Activated T-cell treated with anti-CD3 and anti-CD28 coated beads for 24 hours (primary cell): ENCODE data around the gene MYCN.
"Not testable (repeated sequence)": the region's sequence is repeated elsewhere in the genome, so short reads cannot be mapped to it uniquely, and the experiment has no call there.

ENCODE experiments used
- DNase-seq: peaks from one replicate; pipeline ENCODE4 v3.0.0-alpha.2; 2020; ENCODE audit warnings: low read depth

Gene MYCN

GRCh38 chr2:15943378-15944280, 3.3 kb downstream of the MYCN start:
- DNase-seq: no peak

- DNase-seq: no peak
Observed at GRCh38 chr2:15944325-15945017, 4.1 kb downstream of the MYCN start.

GRCh38 chr2:15945909-15946705, 5.8 kb downstream of the MYCN start:
- DNase-seq: no peak

GRCh38 chr2:15946983-15947382, 6.6 kb downstream of the MYCN start:
- no peak for DNase-seq

GRCh38 chr2:15947431-15947830, 7.1 kb downstream of the MYCN start:
- no peak for DNase-seq

GRCh38 chr2:15948704-15948957, 8.3 kb downstream of the MYCN start:
- no peak for DNase-seq

- no peak for DNase-seq
Observed at GRCh38 chr2:15949126-15949525, 8.8 kb downstream of the MYCN start.

- no peak for DNase-seq
Observed at GRCh38 chr2:15949551-15949950, 9.2 kb downstream of the MYCN start.

- DNase-seq: no peak
Observed at GRCh38 chr2:15950088-15950952, 10.0 kb downstream of the MYCN start.

- DNase-seq: not testable (repeated sequence)
Observed at GRCh38 chr2:15951936-15952335, 11.6 kb downstream of the MYCN start.

GRCh38 chr2:15952451-15953146, 12.2 kb downstream of the MYCN start:
- DNase-seq: no peak

GRCh38 chr2:15953147-15953630, 12.8 kb downstream of the MYCN start:
- no peak for DNase-seq

GRCh38 chr2:15953891-15954680, 13.7 kb downstream of the MYCN start:
- DNase-seq: no peak

- no peak for DNase-seq
Observed at GRCh38 chr2:15954761-15955160, 14.4 kb downstream of the MYCN start.

GRCh38 chr2:15955232-15955988, 15.1 kb downstream of the MYCN start:
- DNase-seq: no peak

GRCh38 chr2:15956230-15956629, 15.9 kb downstream of the MYCN start:
- no peak for DNase-seq

GRCh38 chr2:15956751-15957736, 16.7 kb downstream of the MYCN start:
- DNase-seq: no peak
